HCT116 (cell line): ENCODE measurements around the gene SLC38A2. TPM values are rescaled to one million over a fixed set of nuclear protein-coding genes. Genes with fewer than 3 reads are reported as not detected.
A peak's percentile ranks its signal among the peaks of the same experiment; 100 is the strongest.

Experiments used
- ATAC-seq: fragments of 200-7000 bp; cut with Tn5 transposase; 2 replicates; pipeline ENCODE4 v1.9.1; 2020; ENCODE audit warnings: mild to moderate bottlenecking, moderate library complexity
- BruUV-seq: library from RNA; stranded (reverse); fragments of 400-500 nt; replicated peaks from 2 replicates; lab custom pipeline; 2021; lab: Mats Ljungman, UMichigan
- CTCF ChIA-PET: fragments of 300-600 bp; sonication (Branson Sonifier 250); formaldehyde crosslinking; loops from one replicate; lab custom pipeline; 2021; ENCODE audit warnings: antibody characterized with exemption; lab: Charles Lee
- POLR2A ChIA-PET: fragments of 300-600, 350-600 bp; sonication (Branson Sonifier 250); formaldehyde crosslinking; loops from one replicate; lab custom pipeline; 2021; ENCODE audit warnings: antibody characterized with exemption; lab: Charles Lee
- RAD21 ChIA-PET, 2 experiments: fragments of 300-600 bp; sonication (Branson Sonifier 250); formaldehyde crosslinking; loops; one replicate each; lab custom pipeline; 2023; ENCODE audit warnings: low total read pairs in 2 of 2; ENCODE audit not compliant: uncharacterized antibody in 2 of 2, unreplicated experiment in 2 of 2, low non-redundant PET in 1 of 2; lab: Charles Lee
- DNase-seq: peaks from one replicate; pipeline ENCODE4 v3.0.0-alpha.2; 2010; ENCODE audit warnings: low read depth, low spot score
- H2AFZ ChIP-seq: fragments of 200-600 bp; shearing (Covaris generic), sonication (generic); 2 replicates; pipeline ENCODE4 v1.6.1; 2017; ENCODE audit warnings: low read depth, mixed run types, mixed read lengths, antibody characterized with exemption, low read length; ENCODE audit not compliant: poor library complexity, severe bottlenecking
- H3K27ac ChIP-seq: 2 replicates; pipeline ENCODE4 v1.5.1; 2012; ENCODE audit warnings: low read depth, low read length
- H3K27me3 ChIP-seq: fragments of 200-600 bp; sonication (generic); 2 replicates; pipeline ENCODE4 v1.6.1; 2016; ENCODE audit warnings: mixed run types, low read length, mixed read lengths; ENCODE audit not compliant: insufficient read depth
- H3K36me3 ChIP-seq, 2 experiments: fragments of 200-500 bp in 1 of 2; fragments of 200-600 bp in 1 of 2; sonication (Bioruptor generic) in 1 of 2; sonication (generic) in 1 of 2; 2 replicates each; pipeline versions ENCODE4 v1.5.1 to v1.6.1; 2014 to 2016; ENCODE audit warnings: low read length in 2 of 2, inconsistent platforms in 1 of 2, mixed read lengths in 1 of 2, mixed run types in 1 of 2; ENCODE audit not compliant: insufficient read depth in 2 of 2, control insufficient read depth in 1 of 2
- H3K4me1 ChIP-seq, 2 experiments: fragments of 200-600 bp in 1 of 2; sonication (generic) in 1 of 2; 2 replicates each; pipeline versions ENCODE4 v1.5.1 to v1.6.1; 2012 to 2017; ENCODE audit warnings: low read length in 2 of 2, inconsistent platforms in 1 of 2, mild to moderate bottlenecking in 1 of 2, mixed read lengths in 1 of 2, mixed run types in 1 of 2, moderate library complexity in 1 of 2; ENCODE audit not compliant: insufficient read depth in 2 of 2, control insufficient read depth in 1 of 2
- H3K4me2 ChIP-seq: fragments of 200-600 bp; sonication (generic); 2 replicates; pipeline ENCODE4 v1.6.1; 2017; ENCODE audit warnings: mixed run types, low read length, mixed read lengths
- H3K4me3 ChIP-seq, 2 experiments: fragments of 200-600 bp in 1 of 2; sonication (generic) in 1 of 2; replicated peaks in 1 of 2; 2 replicates each; pipeline ENCODE4 v1.5.1; 2011 to 2016; ENCODE audit warnings: low read length in 2 of 2, control low read depth in 1 of 2, low read depth in 1 of 2, mild to moderate bottlenecking in 1 of 2, mixed read lengths in 1 of 2, mixed run types in 1 of 2
- H3K79me2 ChIP-seq: fragments of 200-600 bp; sonication (generic); 2 replicates; pipeline ENCODE4 v1.6.1; 2017; ENCODE audit warnings: mild to moderate bottlenecking, mixed run types, low read length, moderate library complexity, mixed read lengths; ENCODE audit not compliant: insufficient read depth
- H3K9ac ChIP-seq: fragments of 200-600 bp; sonication (generic); 2 replicates; pipeline ENCODE4 v1.6.1; 2016; ENCODE audit warnings: low read length, mixed read lengths
- H3K9me2 ChIP-seq: fragments of 200-600 bp; sonication (generic), shearing (Covaris generic); 2 replicates; pipeline ENCODE4 v1.6.1; 2017; ENCODE audit warnings: mixed run types, mild to moderate bottlenecking, moderate library complexity; ENCODE audit not compliant: insufficient read depth
- H3K9me3 ChIP-seq, 2 experiments: fragments of 200-500 bp in 1 of 2; fragments of 200-600 bp in 1 of 2; sonication (Bioruptor generic) in 1 of 2; sonication (generic) in 1 of 2; 2 replicates each; pipeline ENCODE4 v1.6.1; 2014 to 2017; ENCODE audit warnings: low read length in 2 of 2, mixed read lengths in 2 of 2, inconsistent platforms in 1 of 2, low read depth in 1 of 2, mild to moderate bottlenecking in 1 of 2, mixed run types in 1 of 2, moderate library complexity in 1 of 2; ENCODE audit not compliant: control insufficient read depth in 1 of 2, insufficient read depth in 1 of 2
- H4K20me1 ChIP-seq: fragments of 200-600 bp; sonication (generic), shearing (Covaris generic); 2 replicates; pipeline ENCODE4 v1.6.1; 2017; ENCODE audit warnings: mixed run types, mild to moderate bottlenecking, moderate library complexity; ENCODE audit not compliant: insufficient read depth
- CBX3 ChIP-seq: IDR thresholded peaks from 2 replicates; pipeline ENCODE4 v1.6.1; 2012; ENCODE audit warnings: low read depth
- POLR2AphosphoS5 ChIP-seq: IDR thresholded peaks from 2 replicates; pipeline ENCODE4 v1.6.1; 2011; ENCODE audit warnings: mild to moderate bottlenecking, low read depth, low read length, moderate library complexity
- RAD21 ChIP-seq: IDR thresholded peaks from 2 replicates; pipeline ENCODE4 v1.6.1; 2012; ENCODE audit warnings: low read depth, mild to moderate bottlenecking
- SIN3A ChIP-seq: IDR thresholded peaks from 2 replicates; pipeline ENCODE4 v1.6.1; 2012; ENCODE audit warnings: low read depth
- SRF ChIP-seq: IDR thresholded peaks from 2 replicates; pipeline ENCODE4 v1.6.1; 2012; ENCODE audit warnings: low read depth
- YY1 ChIP-seq: IDR thresholded peaks from 2 replicates; pipeline ENCODE4 v1.6.1; 2011; ENCODE audit warnings: low read length, low read depth, moderate library complexity, mild to moderate bottlenecking; ENCODE audit not compliant: insufficient replicate concordance; ENCODE audit errors: extremely low read depth
- intact Hi-C: fragments of 100-400 bp; cut with micrococcal nuclease; formaldehyde crosslinking; loops from 2 replicates; pipeline ENCODE4 v1.10.0; 2022
- total RNA-seq: library from RNA; stranded (reverse); gene quantifications from one replicate; pipeline ENCODE4 v1.2.1, GENCODE V29; 2021; ENCODE audit not compliant: unreplicated experiment

Gene SLC38A2
- total RNA-seq, 1 experiment from 2014 or later: 1,049 TPM

DNA sequence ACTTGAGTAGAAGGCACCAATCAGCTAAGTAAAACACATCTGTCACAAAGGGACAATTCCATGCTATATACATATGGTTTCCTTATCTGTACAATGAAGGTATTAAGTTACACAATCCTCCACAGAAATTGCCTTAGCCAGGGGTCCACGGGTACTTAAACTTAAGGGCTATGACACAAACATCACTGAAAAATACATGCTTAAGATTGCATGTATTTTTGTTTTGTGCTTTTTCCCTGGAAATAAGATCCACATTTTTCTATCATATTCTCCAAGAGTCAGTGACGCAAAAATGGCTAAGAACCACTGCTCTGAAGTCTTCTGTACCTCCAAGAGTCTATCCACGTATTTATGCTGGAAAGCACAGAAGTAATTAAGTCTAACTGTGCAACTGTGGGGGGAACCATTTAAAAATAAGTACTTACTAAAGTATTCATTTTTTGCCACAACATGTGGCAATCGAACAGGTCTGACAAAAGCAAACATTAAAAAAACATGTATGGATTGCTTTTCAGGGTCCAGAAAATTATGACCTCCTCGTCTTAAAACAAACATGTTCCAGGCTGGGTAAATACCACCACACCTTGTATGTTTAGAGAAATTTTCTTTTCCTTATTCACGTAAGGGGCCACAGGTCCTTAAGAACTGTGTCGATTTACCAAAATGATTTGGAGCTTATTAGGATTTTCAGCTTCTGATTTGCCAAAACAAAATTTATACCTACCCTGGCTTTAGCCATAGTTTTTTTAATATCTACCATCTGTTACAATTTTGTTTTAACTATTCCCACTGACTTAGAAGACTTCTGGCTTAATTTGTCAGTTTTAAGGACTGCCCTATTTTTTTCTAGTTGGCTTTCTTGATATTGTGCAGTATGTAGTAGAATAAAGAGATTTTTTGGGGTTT is 2.8 kb downstream of the SLC38A2 start:
- BruUV-seq: no TSS peak
- ChIA-PET POLR2A (interaction anchor here (0.6 to 7.6 kb wide), 7 partner anchors 8 to 184 kb away, joined by 3 to 82 read pairs (median 6); no protein-coding TSS in a partner anchor), RAD21 (no interaction called here), CTCF (no interaction called here)
- H3K36me3 ChIP-seq: peaks cover 60 to 65% of the 10 kb centered on the region in 2 experiments
- intact Hi-C loops: loop anchor here (5.0 kb wide), 4 partner anchors 83 to 308 kb away; no protein-coding TSS in a partner anchor
- H3K9ac ChIP-seq: peak overlapping the region; percentile 91
- no peak overlapping the region for H2AFZ ChIP-seq
- H3K79me2 ChIP-seq: peaks cover 79% of the 10 kb centered on the region
- H3K4me3 ChIP-seq: peak overlapping the region; percentile 80 to 84; a peak in 3 of 4 replicates
- H3K27me3 ChIP-seq: no peaks in the 10 kb centered on the region
- H3K27ac ChIP-seq: peak overlapping the region; percentile 95; the same call in 1 of the 2 replicates
- no peak for TF ChIP-seq RAD21
- H3K4me2 ChIP-seq: peak overlapping the region; percentile 96
- peaks cover 60% of the 10 kb centered on the region for H4K20me1 ChIP-seq
- no peak for DNase-seq
- peaks cover 39 to 77% of the 10 kb centered on the region in 2 experiments for H3K4me1 ChIP-seq
- ATAC-seq: no peak
- H3K9me2 ChIP-seq: no peaks in the 10 kb centered on the region
- no peaks in the 10 kb centered on the region for H3K9me3 ChIP-seq

- POLR2A ChIA-PET: interaction anchor here (2.0 to 7.6 kb wide), 2 partner anchors 12 to 178 kb away, joined by 6 to 82 read pairs; no protein-coding TSS in a partner anchor
- H3K4me1 ChIP-seq: peaks cover 35 to 71% of the 10 kb centered on the region in 2 experiments
These were observed 3.5 kb downstream of the SLC38A2 start for GRCh38 chr12:46369095-46369473.

More at GRCh38 chr12:46369095-46369473, 3.5 kb downstream of the SLC38A2 start:
- peaks cover 66 to 70% of the 10 kb centered on the region in 2 experiments for H3K36me3 ChIP-seq
- no TSS peak for BruUV-seq
- peak overlapping the region; percentile 96 for H3K4me2 ChIP-seq
- H3K79me2 ChIP-seq: peaks cover 85% of the 10 kb centered on the region
- RAD21 ChIA-PET: no interaction called here
- no peak overlapping the region for H3K4me3 ChIP-seq
- H3K9me2 ChIP-seq: no peaks in the 10 kb centered on the region
- CTCF ChIA-PET: no interaction called here
- no peak for TF ChIP-seq SRF
- TF ChIP-seq POLR2AphosphoS5: peak; percentile 48; the same call in 1 of the 2 replicates
- TF ChIP-seq YY1: no peak
- TF ChIP-seq CBX3: no peak
- TF ChIP-seq SIN3A: 0 out of 2 replicates have a peak, but pooled peaks have one; percentile 13
- TF ChIP-seq, all 23 proteins: peak for 2
- ATAC-seq (no peak), DNase-seq (no peak)
- H4K20me1 ChIP-seq: peaks cover 65% of the 10 kb centered on the region
- no peaks in the 10 kb centered on the region for H3K9me3 ChIP-seq
- intact Hi-C loops: loop anchor here (5.0 kb wide), 1 partner anchor 83 kb away; no protein-coding TSS in a partner anchor
- H3K27me3 ChIP-seq: no peaks in the 10 kb centered on the region
- H2AFZ ChIP-seq: no peak overlapping the region
- peak overlapping the region; percentile 91; the same call in 1 of the 2 replicates for H3K9ac ChIP-seq
- peak overlapping the region; percentile 95; the same call in 1 of the 2 replicates for H3K27ac ChIP-seq
